HepG2 (cell line): Measurements from ENCODE around the gene SCARF1. TPM values are rescaled to one million over a fixed set of nuclear protein-coding genes. Genes with fewer than 3 reads are reported as not detected.
A peak's percentile ranks its signal among the peaks of the same experiment; 100 is the strongest.

Source experiments
- ARNT2 ChIP-seq: sonication (generic); formaldehyde crosslinking; IDR thresholded peaks from 2 replicates; pipeline ENCODE4 v1.8.0; 2022; ENCODE audit warnings: mild to moderate bottlenecking, low read depth, missing genetic modification reagents, moderate library complexity
- HDAC6 ChIP-seq: fragments of 200-600 bp; sonication (generic); IDR thresholded peaks from 2 replicates; pipeline ENCODE4 v1.7.0; 2017; ENCODE audit warnings: mild to moderate bottlenecking, antibody characterized with exemption, low read length, low read depth
- NAIF1 ChIP-seq: sonication (generic); formaldehyde crosslinking; IDR thresholded peaks from 2 replicates; pipeline ENCODE4 v1.5.0; 2020; ENCODE audit warnings: mild to moderate bottlenecking, missing genetic modification reagents, borderline replicate concordance
- NR3C1 ChIP-seq: sonication (generic); formaldehyde crosslinking; IDR thresholded peaks from 2 replicates; pipeline ENCODE4 v1.4.0; 2020; ENCODE audit warnings: missing genetic modification reagents
- REST ChIP-seq, 2 experiments: IDR thresholded peaks; 2 replicates each; pipeline ENCODE4 v1.6.1; 2011 to 2012; ENCODE audit warnings: low read length in 2 of 2, borderline replicate concordance in 1 of 2, low read depth in 1 of 2, mild to moderate bottlenecking in 1 of 2, moderate library complexity in 1 of 2
- SIX1 ChIP-seq: sonication (generic); formaldehyde crosslinking; IDR thresholded peaks from 2 replicates; pipeline ENCODE4 v1.4.0; 2020; ENCODE audit warnings: missing genetic modification reagents, borderline replicate concordance
- SMAD1 ChIP-seq: sonication (generic); formaldehyde crosslinking; IDR thresholded peaks from 2 replicates; pipeline ENCODE4 v1.4.0; 2020; ENCODE audit warnings: missing genetic modification reagents, low read depth, mild to moderate bottlenecking, borderline replicate concordance
- ZFP1 ChIP-seq: IDR thresholded peaks from 2 replicates; pipeline ENCODE4 v1.6.1; 2016
- ZFP41 ChIP-seq: sonication (generic); formaldehyde crosslinking; IDR thresholded peaks from 2 replicates; pipeline ENCODE4 v1.4.0; 2020; ENCODE audit warnings: mild to moderate bottlenecking, missing genetic modification reagents, borderline replicate concordance
- ZNF230 ChIP-seq: sonication (generic); formaldehyde crosslinking; IDR thresholded peaks from 2 replicates; pipeline ENCODE4 v1.4.0; 2020; ENCODE audit warnings: mild to moderate bottlenecking, missing genetic modification reagents
- ZNF318 ChIP-seq: sonication (generic); formaldehyde crosslinking; IDR thresholded peaks from 2 replicates; pipeline ENCODE4 v1.4.0; 2020; ENCODE audit warnings: mild to moderate bottlenecking, missing genetic modification reagents
- ZNF619 ChIP-seq: sonication (generic); formaldehyde crosslinking; IDR thresholded peaks from 2 replicates; pipeline ENCODE4 v1.4.0; 2020; ENCODE audit warnings: mild to moderate bottlenecking, missing genetic modification reagents
- polyA plus RNA-seq, 8 experiments: library from polyadenylated mRNA; depleted of rRNA in 3 of 8; stranded (reverse) in 7 of 8; unstranded in 1 of 8; fragments of >200 nt; fragmentation: Illumina TruSeq in 4 of 8; extraction: Trizol in 4 of 8; gene quantifications; 2 replicates each; pipeline versions ENCODE4 v1.2.1 to v1.2.3, GENCODE V29; 2011 to 2016; ENCODE audit warnings: low read depth in 4 of 8, missing spikeins in 1 of 8, mixed read lengths in 1 of 8; ENCODE audit not compliant: insufficient read depth in 1 of 8
- total RNA-seq, 5 experiments: library from RNA; depleted of rRNA; stranded (reverse); fragments of >200 nt; fragmentation: Illumina TruSeq; extraction: Trizol; gene quantifications; 2 replicates each; pipeline ENCODE4 v1.2.3, GENCODE V29; 2016; ENCODE audit warnings: low read depth in 1 of 5
- TF ChIP-seq, protein P1 (sequence below): sonication (generic); formaldehyde crosslinking; IDR thresholded peaks from 2 replicates; pipeline ENCODE4 v1.4.0; 2020; ENCODE audit warnings: mild to moderate bottlenecking, missing genetic modification reagents
- TF ChIP-seq, protein P2 (sequence below): sonication (generic); formaldehyde crosslinking; conservative IDR thresholded peaks from 2 replicates; pipeline ENCODE4 v1.5.0; 2020; ENCODE audit warnings: missing genetic modification reagents

SCARF1 gene
- total and polyA plus RNA-seq, 2 of the 13 experiments (the other 11 are each of a cell fraction or from before 2014, with no cell fraction given), result 0.24 to 0.71 TPM

DNA sequence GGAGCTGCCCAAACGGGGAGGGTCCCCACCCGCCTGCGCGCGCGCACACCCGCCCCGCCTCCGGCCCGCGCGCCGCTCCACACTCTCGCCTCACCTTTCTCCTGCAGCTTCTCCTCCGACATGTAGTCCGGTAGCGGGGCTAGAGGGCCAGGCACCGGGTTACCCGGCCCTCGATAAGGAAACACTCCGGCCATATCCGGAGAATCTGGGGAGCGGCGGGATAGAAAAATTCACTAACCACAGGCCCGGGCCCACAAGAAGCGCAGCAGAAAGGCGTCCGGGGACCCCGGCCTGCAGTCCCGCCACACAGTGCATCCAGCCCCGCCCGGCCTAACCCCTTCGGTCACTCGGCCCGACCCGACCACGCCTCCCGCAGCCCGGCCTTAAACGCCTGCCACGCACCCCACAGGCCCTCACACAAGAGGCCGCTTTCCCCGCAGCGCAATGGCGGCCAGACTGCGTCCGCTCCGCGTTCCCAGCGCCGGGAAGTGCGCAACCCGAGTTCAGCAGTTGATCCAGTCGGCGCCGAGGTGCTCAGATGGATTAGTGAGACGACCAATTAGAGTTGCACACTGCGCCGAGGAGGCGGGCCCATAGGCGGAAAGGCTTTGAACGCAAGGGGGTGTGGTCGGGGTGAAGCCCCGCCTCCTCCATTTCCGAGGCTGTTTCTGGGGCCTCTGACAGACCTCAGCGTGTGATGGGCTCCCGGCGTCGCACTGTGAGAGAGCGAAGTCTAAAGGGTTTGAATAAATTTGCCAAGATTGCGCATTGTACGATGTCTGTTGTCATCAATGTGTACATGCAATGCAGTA is 39.1 kb upstream of the SCARF1 start, which contains the start of gene PRPF8 (continued):
- TF ChIP-seq ZNF318 (no peak), ZNF619 (CRISPR knock-in tag) (0 out of 2 replicates have a peak, but pooled peaks have one; percentile 42), SIX1 (CRISPR knock-in tag) (no peak), ZFP1 (CRISPR knock-in tag) (no peak), NAIF1 (peak; percentile 97), SMAD1 (0 out of 2 replicates have a peak, but pooled peaks have one; percentile 43), ZFP41 (CRISPR knock-in tag) (no peak), HDAC6 (no peak), ZNF230 (CRISPR knock-in tag) (no peak), ARNT2 (CRISPR knock-in tag) (no peak), NR3C1 (CRISPR knock-in tag) (no peak), REST (IDR thresholded peaks at IDR 0.05; ENCODE audit: borderline replicate concordance in 1 of 2, low read depth in 1 of 2, low read length in 2 of 2) (no peak)
- TF ChIP-seq, protein P1, sequence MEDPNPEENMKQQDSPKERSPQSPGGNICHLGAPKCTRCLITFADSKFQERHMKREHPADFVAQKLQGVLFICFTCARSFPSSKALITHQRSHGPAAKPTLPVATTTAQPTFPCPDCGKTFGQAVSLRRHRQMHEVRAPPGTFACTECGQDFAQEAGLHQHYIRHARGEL (CRISPR knock-in tag), result no peak
- TF ChIP-seq, protein P2, sequence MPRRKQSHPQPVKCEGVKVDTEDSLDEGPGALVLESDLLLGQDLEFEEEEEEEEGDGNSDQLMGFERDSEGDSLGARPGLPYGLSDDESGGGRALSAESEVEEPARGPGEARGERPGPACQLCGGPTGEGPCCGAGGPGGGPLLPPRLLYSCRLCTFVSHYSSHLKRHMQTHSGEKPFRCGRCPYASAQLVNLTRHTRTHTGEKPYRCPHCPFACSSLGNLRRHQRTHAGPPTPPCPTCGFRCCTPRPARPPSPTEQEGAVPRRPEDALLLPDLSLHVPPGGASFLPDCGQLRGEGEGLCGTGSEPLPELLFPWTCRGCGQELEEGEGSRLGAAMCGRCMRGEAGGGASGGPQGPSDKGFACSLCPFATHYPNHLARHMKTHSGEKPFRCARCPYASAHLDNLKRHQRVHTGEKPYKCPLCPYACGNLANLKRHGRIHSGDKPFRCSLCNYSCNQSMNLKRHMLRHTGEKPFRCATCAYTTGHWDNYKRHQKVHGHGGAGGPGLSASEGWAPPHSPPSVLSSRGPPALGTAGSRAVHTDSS (CRISPR knock-in tag), result no peak
